Calu3 (cell line): ENCODE data around the gene GEMIN4. TPM values are rescaled to one million over a fixed set of nuclear protein-coding genes. Genes with fewer than 3 reads are reported as not detected.
A peak's percentile ranks its signal among the peaks of the same experiment; 100 is the strongest.
"Not testable (repeated sequence)": the region's sequence is repeated elsewhere in the genome, so short reads cannot be mapped to it uniquely, and the experiment has no call there.

Source experiments
- BruUV-seq: library from RNA; stranded (reverse); fragments of 400-500 nt; replicated peaks from 2 replicates; lab custom pipeline; 2021; lab: Mats Ljungman, UMichigan
- CTCF ChIA-PET: fragments of 300-600 bp; sonication (Branson Sonifier 250); formaldehyde crosslinking; loops from one replicate; lab custom pipeline; 2022; ENCODE audit warnings: antibody characterized with exemption; lab: Charles Lee
- DNase-seq: peaks from one replicate; pipeline ENCODE4 v3.0.0; 2022
- H3K27ac Mint-ChIP-seq: one replicate; pipeline ENCODE4 v1.8.0; 2022; ENCODE audit warnings: mixed read lengths; ENCODE audit not compliant: unreplicated experiment
- H3K27me3 Mint-ChIP-seq: one replicate; pipeline ENCODE4 v1.8.0; 2022; ENCODE audit warnings: mixed read lengths; ENCODE audit not compliant: unreplicated experiment
- H3K36me3 Mint-ChIP-seq: one replicate; pipeline ENCODE4 v1.8.0; 2022; ENCODE audit warnings: mild to moderate bottlenecking, moderate library complexity, mixed read lengths; ENCODE audit not compliant: insufficient read depth, unreplicated experiment
- H3K4me1 Mint-ChIP-seq: one replicate; pipeline ENCODE4 v1.8.0; 2022; ENCODE audit warnings: mild to moderate bottlenecking, low read depth, mixed read lengths; ENCODE audit not compliant: unreplicated experiment
- H3K4me3 Mint-ChIP-seq: one replicate; pipeline ENCODE4 v1.8.0; 2022; ENCODE audit warnings: mild to moderate bottlenecking, low read depth, moderate library complexity, mixed read lengths; ENCODE audit not compliant: unreplicated experiment
- H3K9me3 Mint-ChIP-seq: one replicate; pipeline ENCODE4 v1.8.0; 2022; ENCODE audit warnings: low read depth, mixed read lengths; ENCODE audit not compliant: unreplicated experiment
- CTCF ChIP-seq: fragments of 200-600 bp; IDR thresholded peaks from one replicate; pipeline ENCODE4 v1.8.0; 2022; ENCODE audit warnings: antibody characterized with exemption; ENCODE audit not compliant: unreplicated experiment
- intact Hi-C: fragments of 100-400 bp; cut with micrococcal nuclease; formaldehyde crosslinking; loops from one replicate; pipeline ENCODE4 v1.10.0; 2022; ENCODE audit not compliant: unreplicated experiment
- total RNA-seq: library from RNA; stranded (reverse); gene quantifications from 2 replicates; pipeline ENCODE4 v1.2.3, GENCODE V29; 2022

GEMIN4 gene
- total RNA-seq, 1 experiment from 2014 or later = 31.0 TPM

- Mint-ChIP-seq H3K9me3 (no peaks in the 10 kb centered on the region), H3K4me3 (no peak overlapping the region), H3K27ac (no peak overlapping the region), H3K4me1 (peaks cover 17% of the 10 kb centered on the region), H3K36me3 (peaks cover 36% of the 10 kb centered on the region), H3K27me3 (no peaks in the 10 kb centered on the region)
- no peak for DNase-seq
- CTCF ChIA-PET = no interaction called here
- intact Hi-C loops = no loop called here
- TF ChIP-seq CTCF = no peak
- BruUV-seq = no TSS peak
Observed at GRCh38 chr17:753418-753817, 1.4 kb upstream of the GEMIN4 start.

DNA sequence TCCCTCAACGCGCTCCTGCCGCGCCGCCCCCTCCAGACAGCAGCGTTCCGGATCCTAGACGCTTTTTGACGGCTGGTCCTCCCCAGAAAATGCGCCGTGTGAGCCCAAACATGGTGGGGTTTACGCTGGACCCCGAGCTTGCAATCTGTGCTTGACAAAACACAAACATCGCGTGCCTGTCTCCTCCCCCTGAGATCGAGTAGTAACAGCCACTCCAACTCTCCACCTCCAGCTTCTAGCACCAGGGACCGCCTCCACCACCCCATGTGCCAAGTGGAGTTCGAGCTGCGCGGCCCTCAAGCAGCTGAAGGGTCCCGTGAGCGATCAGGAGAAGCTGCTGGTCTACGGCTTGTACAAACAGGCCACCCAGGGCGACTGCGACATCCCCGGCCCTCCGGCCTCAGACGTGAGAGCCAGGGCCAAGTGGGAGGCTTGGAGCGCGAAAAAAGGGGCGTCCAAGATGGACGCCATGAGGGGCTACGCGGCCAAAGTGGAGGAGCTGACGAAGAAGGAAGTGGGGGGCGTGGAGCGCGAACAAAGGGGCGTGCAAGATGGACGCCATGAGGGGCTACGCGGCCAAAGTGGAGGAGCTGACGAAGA, 656 bp upstream of the GEMIN4 start:
- no peak for TF ChIP-seq CTCF
- no TSS peak for BruUV-seq
- Mint-ChIP-seq H3K4me3 (peak overlapping the region; percentile 94), H3K4me1 (peaks cover 24% of the 10 kb centered on the region), H3K36me3 (peaks cover 36% of the 10 kb centered on the region), H3K9me3 (no peaks in the 10 kb centered on the region), H3K27ac (peak overlapping the region; percentile 60), H3K27me3 (no peaks in the 10 kb centered on the region)
- no peak for DNase-seq
- intact Hi-C loops = no loop called here
- CTCF ChIA-PET = interaction anchor here (0.6 to 1.0 kb wide), 2 partner anchors 37 to 244 kb away, joined by 3 to 4 read pairs; partner anchors contain the start of gene TIMM22

GRCh38 chr17:751269-752001, 629 bp downstream of the GEMIN4 start:
- intact Hi-C loops = no loop called here
- Mint-ChIP-seq H3K27ac (no peak overlapping the region), H3K4me1 (peaks cover 24% of the 10 kb centered on the region), H3K27me3 (no peaks in the 10 kb centered on the region), H3K36me3 (peaks cover 41% of the 10 kb centered on the region), H3K4me3 (peak overlapping the region; percentile 94), H3K9me3 (no peaks in the 10 kb centered on the region)
- TSS peak; percentile 49 for BruUV-seq
- CTCF ChIA-PET = interaction anchor here (0.6 kb wide), 2 partner anchors 37 to 396 kb away, joined by 4 to 5 read pairs; partner anchors contain the start of gene VPS53
- TF ChIP-seq CTCF = no peak
- DNase-seq = peak; percentile 31

DNA sequence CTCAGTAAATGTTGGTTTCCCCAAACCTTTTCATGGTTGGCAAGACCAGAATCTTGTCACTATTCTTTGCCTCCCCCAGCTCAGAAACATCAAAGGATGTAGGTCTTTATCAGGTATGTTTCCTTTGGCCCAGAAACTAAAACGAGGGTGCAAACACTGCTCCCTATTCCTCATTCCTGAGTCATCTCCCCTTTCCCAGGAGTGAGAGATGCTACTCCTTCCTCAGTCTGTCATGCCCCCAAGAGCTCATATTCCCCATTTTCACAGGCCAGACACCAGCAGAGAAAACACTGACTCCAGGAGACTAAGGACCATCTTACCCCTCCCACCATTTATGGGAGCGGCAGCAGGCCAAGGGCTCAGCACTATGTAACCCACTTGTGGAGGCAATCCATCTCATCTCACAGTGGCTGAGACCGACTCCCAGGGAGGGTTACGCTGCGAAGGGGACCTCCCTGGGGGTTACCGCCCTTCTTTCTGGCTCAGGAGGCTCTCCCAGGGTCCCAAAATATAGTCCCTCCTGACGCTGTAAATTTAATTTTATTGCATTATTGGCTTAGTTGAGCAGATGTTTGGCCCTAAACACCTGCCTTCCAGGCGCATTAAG, 1.5 kb downstream of the GEMIN4 start:
- H3K9me3 Mint-ChIP-seq = no peaks in the 10 kb centered on the region
- no peaks in the 10 kb centered on the region for H3K27me3 Mint-ChIP-seq
- peaks cover 45% of the 10 kb centered on the region for H3K36me3 Mint-ChIP-seq
- no peak overlapping the region for H3K27ac Mint-ChIP-seq
- peaks cover 24% of the 10 kb centered on the region for H3K4me1 Mint-ChIP-seq
- BruUV-seq = no TSS peak
- CTCF ChIA-PET = interaction anchor here (0.6 kb wide), 1 partner anchor 397 kb away, joined by 5 read pairs; no protein-coding TSS in a partner anchor
- H3K4me3 Mint-ChIP-seq = peak overlapping the region; percentile 94
- no peak for TF ChIP-seq CTCF
- intact Hi-C loops = no loop called here
- DNase-seq = no peak

GRCh38 chr17:749359-749758, 2.7 kb downstream of the GEMIN4 start:
- H3K4me3 Mint-ChIP-seq, H3K27ac Mint-ChIP-seq, DNase-seq, H3K27me3 Mint-ChIP-seq, CTCF ChIA-PET, BruUV-seq, H3K9me3 Mint-ChIP-seq, intact Hi-C loops: not testable (repeated sequence)
- Mint-ChIP-seq H3K4me1 (peaks cover 24% of the 10 kb centered on the region), H3K36me3 (peaks cover 45% of the 10 kb centered on the region)

GRCh38 chr17:748604-749003, 3.5 kb downstream of the GEMIN4 start:
- H3K4me3 Mint-ChIP-seq, DNase-seq, CTCF ChIA-PET, H3K27me3 Mint-ChIP-seq, intact Hi-C loops, H3K9me3 Mint-ChIP-seq, BruUV-seq: not testable (repeated sequence)
- Mint-ChIP-seq H3K36me3 (peaks cover 44% of the 10 kb centered on the region), H3K27ac (peak overlapping the region; percentile 28), H3K4me1 (peaks cover 24% of the 10 kb centered on the region)
